CD4-positive, alpha-beta T cell (primary cell): ENCODE measurements around the gene NRDC. TPM values are rescaled to one million over a fixed set of nuclear protein-coding genes. Genes with fewer than 3 reads are reported as not detected.

ENCODE experiments used
- ATAC-seq: fragments of 200-7000 bp; cut with Tn5 transposase; one replicate; pipeline ENCODE4 v1.10.0; 2022; ENCODE audit warnings: mild to moderate bottlenecking; ENCODE audit not compliant: poor library complexity
- CTCF ChIA-PET: fragments of 350-600 bp; sonication (Branson Sonifier 250); formaldehyde crosslinking; loops from one replicate; lab custom pipeline; 2021; ENCODE audit warnings: antibody characterized with exemption, inconsistent platforms; lab: Charles Lee
- POLR2A ChIA-PET: fragments of 350-600 bp; sonication (Branson Sonifier 250); formaldehyde crosslinking; loops from one replicate; lab custom pipeline; 2021; ENCODE audit warnings: antibody characterized with exemption, inconsistent platforms; lab: Charles Lee
- DNase-seq, 14 experiments: peaks; one replicate each; pipeline ENCODE4 v3.0.0-alpha.2; 2013 to 2020; ENCODE audit warnings: mixed read lengths in 2 of 14
- H3K27ac ChIP-seq, 2 donors: one replicate each; pipeline versions ENCODE4 v1.5.1 to v1.7.0; 2013; ENCODE audit warnings: low read length in 2 of 2, low read depth in 1 of 2, mild to moderate bottlenecking in 1 of 2
- H3K27me3 ChIP-seq, 2 experiments: 1 replicate in 1 of 2; 2 replicates in 1 of 2; pipeline versions ENCODE4 v1.6.1 to v1.7.0; 2013; ENCODE audit warnings: low read length in 2 of 2, control low read depth in 1 of 2, mild to moderate bottlenecking in 1 of 2, moderate library complexity in 1 of 2; ENCODE audit not compliant: insufficient read depth in 2 of 2, control insufficient read depth in 1 of 2
- H3K36me3 ChIP-seq: one replicate; pipeline ENCODE4 v1.6.1; 2013; ENCODE audit warnings: low read length, control low read depth; ENCODE audit not compliant: insufficient read depth
- H3K4me1 ChIP-seq: one replicate; pipeline ENCODE4 v1.6.1; 2013; ENCODE audit warnings: low read length, control low read depth; ENCODE audit not compliant: insufficient read depth
- H3K4me3 ChIP-seq: one replicate; pipeline ENCODE4 v1.5.1; 2013; ENCODE audit warnings: mild to moderate bottlenecking, low read length, moderate library complexity
- H3K9me3 ChIP-seq, 2 experiments: 1 replicate in 1 of 2; 2 replicates in 1 of 2; pipeline versions ENCODE4 v1.6.1 to v1.7.0; 2013; ENCODE audit warnings: low read length in 2 of 2, mild to moderate bottlenecking in 2 of 2, control low read depth in 1 of 2, moderate library complexity in 1 of 2; ENCODE audit not compliant: control insufficient read depth in 1 of 2, insufficient read depth in 1 of 2
- H3K27ac Mint-ChIP-seq: one replicate; pipeline ENCODE4 v1.8.0; 2020; ENCODE audit warnings: mixed read lengths
- H3K27me3 Mint-ChIP-seq: one replicate; pipeline ENCODE4 v1.8.0; 2021; ENCODE audit warnings: mixed read lengths
- H3K36me3 Mint-ChIP-seq: one replicate; pipeline ENCODE4 v1.8.0; 2021; ENCODE audit warnings: low read depth, mixed read lengths
- H3K4me1 Mint-ChIP-seq: one replicate; pipeline ENCODE4 v1.8.0; 2021; ENCODE audit warnings: low read depth, mixed read lengths
- H3K4me3 Mint-ChIP-seq: one replicate; pipeline ENCODE4 v1.8.0; 2020; ENCODE audit warnings: mild to moderate bottlenecking, mixed read lengths
- H3K9me3 Mint-ChIP-seq: one replicate; pipeline ENCODE4 v1.8.0; 2020; ENCODE audit warnings: mixed read lengths
- intact Hi-C, 2 experiments: fragments of 100-400 bp; cut with DNase I in 1 of 2; cut with micrococcal nuclease in 1 of 2; formaldehyde crosslinking; loops; one replicate each; pipeline versions ENCODE4 v1.15.1 to v1.9.0; 2023 to 2025; cut with DNase I, micrococcal nuclease
- total RNA-seq, 174 experiments: library from RNA in 2 of 174; stranded (reverse) in 2 of 174; gene quantifications; one replicate each; pipeline ENCODE4 v1.2.3 and lab custom pipeline; 2021 to 2026
- TF ChIP-seq, protein P1 (sequence below): fragments of 200-600 bp; IDR thresholded peaks from one replicate; pipeline ENCODE4 v1.8.0; 2022; ENCODE audit warnings: antibody characterized with exemption, mild to moderate bottlenecking

The NRDC gene
- total RNA-seq, 2 experiments from 2014 or later: 59.0 to 62.4 TPM

DNA sequence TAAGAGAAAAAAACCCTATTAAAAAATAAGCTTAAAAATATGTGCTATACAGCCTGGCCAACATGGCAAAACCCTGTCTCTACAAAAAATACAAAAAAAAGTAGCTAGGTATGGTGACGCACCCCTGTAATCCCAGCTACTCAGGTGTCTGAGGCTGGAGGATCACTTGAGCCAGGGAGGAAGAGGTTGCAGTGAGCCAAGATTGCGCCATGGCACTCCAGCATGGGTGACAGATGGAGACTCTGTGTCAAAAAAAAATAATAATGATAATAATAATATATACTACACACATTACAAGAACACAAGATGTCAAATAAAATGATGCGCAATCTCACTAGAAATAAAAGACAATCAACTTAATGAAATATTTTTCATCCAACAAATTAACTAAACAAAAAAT, 22.9 kb downstream of the NRDC start:
- no peaks in the 10 kb centered on the region for H3K9me3 Mint-ChIP-seq
- ATAC-seq: no peak
- H3K4me1 ChIP-seq: no peaks in the 10 kb centered on the region
- no peaks in the 10 kb centered on the region for H3K27me3 Mint-ChIP-seq
- no peak overlapping the region for H3K27ac Mint-ChIP-seq
- TF ChIP-seq, protein P1, sequence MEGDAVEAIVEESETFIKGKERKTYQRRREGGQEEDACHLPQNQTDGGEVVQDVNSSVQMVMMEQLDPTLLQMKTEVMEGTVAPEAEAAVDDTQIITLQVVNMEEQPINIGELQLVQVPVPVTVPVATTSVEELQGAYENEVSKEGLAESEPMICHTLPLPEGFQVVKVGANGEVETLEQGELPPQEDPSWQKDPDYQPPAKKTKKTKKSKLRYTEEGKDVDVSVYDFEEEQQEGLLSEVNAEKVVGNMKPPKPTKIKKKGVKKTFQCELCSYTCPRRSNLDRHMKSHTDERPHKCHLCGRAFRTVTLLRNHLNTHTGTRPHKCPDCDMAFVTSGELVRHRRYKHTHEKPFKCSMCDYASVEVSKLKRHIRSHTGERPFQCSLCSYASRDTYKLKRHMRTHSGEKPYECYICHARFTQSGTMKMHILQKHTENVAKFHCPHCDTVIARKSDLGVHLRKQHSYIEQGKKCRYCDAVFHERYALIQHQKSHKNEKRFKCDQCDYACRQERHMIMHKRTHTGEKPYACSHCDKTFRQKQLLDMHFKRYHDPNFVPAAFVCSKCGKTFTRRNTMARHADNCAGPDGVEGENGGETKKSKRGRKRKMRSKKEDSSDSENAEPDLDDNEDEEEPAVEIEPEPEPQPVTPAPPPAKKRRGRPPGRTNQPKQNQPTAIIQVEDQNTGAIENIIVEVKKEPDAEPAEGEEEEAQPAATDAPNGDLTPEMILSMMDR: no peak
- H3K27me3 ChIP-seq: no peaks in the 10 kb centered on the region
- no peak overlapping the region for H3K27ac ChIP-seq
- H3K36me3 ChIP-seq: no peaks in the 10 kb centered on the region
- H3K4me3 Mint-ChIP-seq: no peak overlapping the region
- ChIA-PET CTCF (no interaction called here), POLR2A (no interaction called here)
- no peaks in the 10 kb centered on the region for H3K9me3 ChIP-seq
- DNase-seq: no peak
- intact Hi-C loops: no loop called here
- peaks cover 24% of the 10 kb centered on the region for H3K36me3 Mint-ChIP-seq
- no peak overlapping the region for H3K4me3 ChIP-seq
- peaks cover 30% of the 10 kb centered on the region for H3K4me1 Mint-ChIP-seq

DNA sequence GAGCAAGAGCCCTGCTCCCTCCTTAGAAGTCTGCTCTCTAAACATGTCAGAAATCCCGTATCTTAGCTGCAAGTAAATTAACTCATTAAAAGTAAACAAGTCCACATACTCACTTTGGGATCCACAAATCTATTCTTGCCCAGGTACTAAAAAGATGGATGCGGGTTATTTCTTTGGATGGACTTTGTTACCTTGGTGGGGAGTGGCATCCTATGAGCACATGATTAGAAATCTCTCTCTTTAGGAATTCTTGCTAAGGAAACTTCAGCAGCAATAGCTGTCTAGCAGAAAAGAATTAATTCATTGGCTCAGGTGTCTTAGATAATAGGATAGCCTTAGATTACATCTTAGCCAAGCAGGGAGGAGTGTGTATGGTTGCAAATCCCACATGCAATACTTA, 25.2 kb downstream of the NRDC start:
- Mint-ChIP-seq H3K36me3 (peaks cover 24% of the 10 kb centered on the region), H3K27ac (no peak overlapping the region), H3K4me3 (no peak overlapping the region), H3K4me1 (peaks cover 11% of the 10 kb centered on the region), H3K27me3 (no peaks in the 10 kb centered on the region), H3K9me3 (no peaks in the 10 kb centered on the region)
- intact Hi-C loops: no loop called here
- Histone ChIP-seq H3K27ac (no peak overlapping the region), H3K9me3 (no peaks in the 10 kb centered on the region), H3K4me1 (no peaks in the 10 kb centered on the region), H3K4me3 (no peak overlapping the region), H3K27me3 (no peaks in the 10 kb centered on the region), H3K36me3 (no peaks in the 10 kb centered on the region)
- ATAC-seq: no peak
- ChIA-PET POLR2A (interaction anchor here (0.9 kb wide), 1 partner anchor 16 kb away, joined by 3 read pairs; no protein-coding TSS in a partner anchor), CTCF (no interaction called here)
- TF ChIP-seq, protein P1: no peak
- no peak for DNase-seq

DNA sequence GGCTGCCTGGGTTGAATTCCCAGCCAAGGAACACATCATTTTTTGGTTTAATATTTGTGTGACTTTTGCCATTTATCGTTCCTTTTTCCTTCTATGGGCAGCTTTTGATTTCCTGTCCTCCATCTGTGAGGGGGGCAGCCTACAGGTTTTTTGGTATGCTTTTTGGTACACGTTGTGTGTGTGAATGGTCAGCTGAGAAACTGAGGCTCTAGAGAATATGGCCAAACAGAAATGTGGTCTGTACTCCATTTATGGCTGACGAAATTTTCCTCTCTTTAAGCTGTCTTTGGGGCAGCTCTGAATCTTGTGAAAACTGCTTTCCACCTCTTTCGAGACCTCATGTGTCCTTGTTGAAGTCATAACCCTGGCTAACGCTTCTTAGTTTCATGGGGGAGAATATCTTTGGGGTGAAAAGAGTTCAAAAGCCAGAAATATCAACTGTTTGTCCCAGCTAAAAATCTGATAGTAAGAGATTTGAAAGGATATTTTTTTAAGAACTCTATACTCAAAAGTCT, 26.6 kb downstream of the NRDC start:
- POLR2A ChIA-PET: interaction anchor here (0.7 to 1.1 kb wide), 2 partner anchors 8 to 205 kb away, joined by 3 read pairs; no protein-coding TSS in a partner anchor

More for the DNA sequence above, 26.6 kb downstream of the NRDC start:
- TF ChIP-seq, protein P1: no peak
- no peaks in the 10 kb centered on the region for H3K9me3 Mint-ChIP-seq
- H3K4me3 Mint-ChIP-seq: no peak overlapping the region
- no peak overlapping the region for H3K27ac Mint-ChIP-seq
- Histone ChIP-seq H3K27ac (no peak overlapping the region), H3K9me3 (peaks cover 0 to 5% of the 10 kb centered on the region in 2 experiments), H3K4me3 (no peak overlapping the region), H3K4me1 (no peaks in the 10 kb centered on the region), H3K27me3 (no peaks in the 10 kb centered on the region), H3K36me3 (no peaks in the 10 kb centered on the region)
- CTCF ChIA-PET: no interaction called here
- ATAC-seq: no peak
- no peak for DNase-seq
- intact Hi-C loops: no loop called here
- H3K4me1 Mint-ChIP-seq: peaks cover 11% of the 10 kb centered on the region
- H3K27me3 Mint-ChIP-seq: no peaks in the 10 kb centered on the region
- H3K36me3 Mint-ChIP-seq: peaks cover 24% of the 10 kb centered on the region
